CD4-positive, alpha-beta memory T cell (primary cell): ENCODE results near the gene DDA1. TPM values are rescaled to one million over a fixed set of nuclear protein-coding genes. Genes with fewer than 3 reads are reported as not detected.
A peak's percentile ranks its signal among the peaks of the same experiment; 100 is the strongest.
"Not testable (repeated sequence)": the region's sequence is repeated elsewhere in the genome, so short reads cannot be mapped to it uniquely, and the experiment has no call there.

ENCODE experiments used
- CTCF ChIA-PET: fragments of 350-600 bp; sonication (Branson Sonifier 250); formaldehyde crosslinking; loops from one replicate; lab custom pipeline; 2021; ENCODE audit warnings: inconsistent platforms; ENCODE audit not compliant: partially characterized antibody; lab: Charles Lee
- POLR2A ChIA-PET: fragments of 350-600 bp; sonication (Branson Sonifier 250); formaldehyde crosslinking; loops from one replicate; lab custom pipeline; 2021; ENCODE audit not compliant: partially characterized antibody; lab: Charles Lee
- DNase-seq, 5 donors: peaks; one replicate each; pipeline versions ENCODE4 v3.0.0 to v3.0.0-alpha.2; 2020 to 2022; ENCODE audit warnings: mixed read lengths in 1 of 5
- H3K27ac ChIP-seq: one replicate; pipeline ENCODE4 v1.7.0; 2013; ENCODE audit warnings: low read depth, low read length
- H3K27me3 ChIP-seq: 2 replicates; pipeline ENCODE4 v1.7.0; 2013; ENCODE audit warnings: mild to moderate bottlenecking, low read length, moderate library complexity; ENCODE audit not compliant: insufficient read depth
- H3K36me3 ChIP-seq: 2 replicates; pipeline ENCODE4 v1.7.0; 2013; ENCODE audit warnings: mild to moderate bottlenecking, low read length, moderate library complexity; ENCODE audit not compliant: insufficient read depth
- H3K4me1 ChIP-seq: 2 replicates; pipeline ENCODE4 v1.7.0; 2013; ENCODE audit warnings: mild to moderate bottlenecking, low read length, moderate library complexity; ENCODE audit not compliant: insufficient read depth
- H3K4me3 ChIP-seq, 2 donors: one replicate each; pipeline ENCODE4 v1.7.0; 2013; ENCODE audit warnings: low read length in 2 of 2, mild to moderate bottlenecking in 1 of 2
- H3K9me3 ChIP-seq, 2 donors: one replicate each; pipeline ENCODE4 v1.7.0; 2013; ENCODE audit warnings: low read length in 2 of 2, control low read depth in 1 of 2; ENCODE audit not compliant: control insufficient read depth in 1 of 2
- H3K27ac Mint-ChIP-seq, 7 donors: one replicate each; pipeline ENCODE4 v1.8.0; 2020 to 2021; ENCODE audit warnings: mixed read lengths in 7 of 7, mild to moderate bottlenecking in 6 of 7, inconsistent platforms in 3 of 7, moderate library complexity in 3 of 7
- H3K27me3 Mint-ChIP-seq, 2 donors: one replicate each; pipeline ENCODE4 v1.8.0; 2020 to 2021; ENCODE audit warnings: mixed read lengths in 2 of 2
- H3K36me3 Mint-ChIP-seq, 2 donors: one replicate each; pipeline ENCODE4 v1.8.0; 2020 to 2021; ENCODE audit warnings: mixed read lengths in 2 of 2, inconsistent platforms in 1 of 2, mild to moderate bottlenecking in 1 of 2
- H3K4me1 Mint-ChIP-seq, 4 donors: one replicate each; pipeline ENCODE4 v1.8.0; 2020 to 2021; ENCODE audit warnings: mixed read lengths in 4 of 4, mild to moderate bottlenecking in 1 of 4
- H3K4me3 Mint-ChIP-seq, 8 donors: one replicate each; pipeline ENCODE4 v1.8.0; 2020 to 2021; ENCODE audit warnings: mixed read lengths in 8 of 8, mild to moderate bottlenecking in 7 of 8, moderate library complexity in 6 of 8, inconsistent platforms in 3 of 8
- H3K9me3 Mint-ChIP-seq, 8 donors: one replicate each; pipeline ENCODE4 v1.8.0; 2020 to 2021; ENCODE audit warnings: mixed read lengths in 8 of 8, mild to moderate bottlenecking in 5 of 8, inconsistent platforms in 3 of 8, moderate library complexity in 1 of 8
- intact Hi-C: fragments of 100-400 bp; cut with micrococcal nuclease; formaldehyde crosslinking; loops from one replicate; pipeline ENCODE4 v1.15.1; 2023
- polyA plus RNA-seq, 2 donors: library from polyadenylated mRNA; unstranded; fragments of 300-500 nt; fragmentation: Illumina TruSeq; gene quantifications; one replicate each; pipeline ENCODE4 v1.2.3, GENCODE V29; 2021
- total RNA-seq, 2 experiments: library from RNA; stranded (reverse); gene quantifications; one replicate each; pipeline ENCODE4 v1.2.3, GENCODE V29; 2021

DDA1 gene
- total and polyA plus RNA-seq, 4 experiments from 2014 or later: 31.6 to 42.6 (median 39.5) TPM

DNA sequence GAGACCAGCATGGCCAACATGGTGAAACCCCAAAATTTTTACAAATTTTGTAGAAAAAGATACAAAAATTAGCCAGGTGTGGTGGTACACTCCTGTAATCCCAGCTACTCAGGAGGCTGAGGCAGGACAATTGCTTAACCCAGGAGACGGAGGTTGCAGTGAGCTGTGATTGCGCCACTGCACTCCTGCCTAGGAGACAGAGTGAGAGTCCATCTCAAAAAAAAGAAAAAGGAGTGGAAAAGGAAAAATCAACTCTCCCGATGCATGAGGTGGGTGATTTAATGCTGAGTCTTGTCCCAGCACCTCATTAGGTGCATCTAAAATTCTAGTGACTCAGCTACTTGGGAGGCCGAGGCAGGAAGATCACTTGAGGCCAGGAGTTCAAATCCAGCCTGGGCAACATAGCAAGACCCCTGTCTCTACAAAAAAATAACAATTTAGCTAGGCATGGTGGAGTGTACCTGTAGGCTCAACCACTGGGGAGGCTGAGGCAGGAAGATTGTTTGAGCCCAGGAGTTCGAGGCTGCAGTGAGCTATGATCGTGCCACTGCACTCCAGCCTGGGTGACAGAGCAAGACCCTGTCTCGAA, 47.8 kb downstream of the DDA1 start:
- CTCF ChIA-PET: interaction anchor here (2.5 kb wide), 1 partner anchor 12 kb away, joined by 8 read pairs; no protein-coding TSS in a partner anchor
- peaks cover 0 to 6% of the 10 kb centered on the region in 2 donors for H3K27me3 Mint-ChIP-seq
- intact Hi-C loops: no loop called here
- peaks cover 0 to 2% (median 0%) of the 10 kb centered on the region in 8 donors for H3K9me3 Mint-ChIP-seq
- no peaks in the 10 kb centered on the region for H3K36me3 ChIP-seq
- H3K4me1 Mint-ChIP-seq: no peaks in the 10 kb centered on the region
- H3K4me3 ChIP-seq: no peak overlapping the region
- POLR2A ChIA-PET: no interaction called here
- no peaks in the 10 kb centered on the region for H3K36me3 Mint-ChIP-seq
- no peaks in the 10 kb centered on the region for H3K27me3 ChIP-seq
- H3K27ac Mint-ChIP-seq: no peak overlapping the region
- no peaks in the 10 kb centered on the region for H3K4me1 ChIP-seq
- H3K9me3 ChIP-seq: no peaks in the 10 kb centered on the region
- no peak for DNase-seq
- H3K4me3 Mint-ChIP-seq: no peak overlapping the region
- no peak overlapping the region for H3K27ac ChIP-seq

DNA sequence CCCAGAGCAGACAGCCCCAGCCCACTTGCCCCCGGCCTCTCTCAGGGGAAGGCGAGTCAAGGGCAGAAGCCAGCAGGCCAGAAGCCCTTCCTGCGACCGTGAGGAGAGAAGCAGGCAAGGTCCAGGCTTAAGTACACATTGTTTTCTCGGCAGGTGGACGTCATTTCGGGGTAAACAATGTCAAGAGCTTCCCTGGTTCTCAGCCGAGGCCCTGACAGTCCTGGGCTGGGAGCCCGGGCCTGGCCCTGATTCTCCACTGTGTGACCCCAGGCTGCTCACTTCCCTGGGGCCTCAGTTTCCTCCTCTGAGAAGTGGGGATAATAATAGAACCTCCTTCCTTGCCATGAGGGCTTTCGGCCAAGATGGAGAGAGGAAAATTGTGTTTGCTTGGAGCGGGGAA, 48.4 kb downstream of the DDA1 start:
- intact Hi-C loops: no loop called here
- Mint-ChIP-seq H3K27me3 (peaks cover 0 to 5% of the 10 kb centered on the region in 2 donors), H3K27ac (no peak overlapping the region), H3K4me1 (no peaks in the 10 kb centered on the region), H3K4me3 (no peak overlapping the region), H3K9me3 (peaks cover 0 to 2% (median 0%) of the 10 kb centered on the region in 8 donors), H3K36me3 (no peaks in the 10 kb centered on the region)
- Histone ChIP-seq H3K27me3 (no peaks in the 10 kb centered on the region), H3K9me3 (no peaks in the 10 kb centered on the region), H3K4me1 (no peaks in the 10 kb centered on the region), H3K36me3 (no peaks in the 10 kb centered on the region), H3K27ac (no peak overlapping the region), H3K4me3 (no peak overlapping the region)
- ChIA-PET CTCF (interaction anchor here (2.5 kb wide), 1 partner anchor 12 kb away, joined by 8 read pairs; no protein-coding TSS in a partner anchor), POLR2A (no interaction called here)
- no peak for DNase-seq

- DNase-seq: no peak
- no peaks in the 10 kb centered on the region for H3K36me3 Mint-ChIP-seq
- no peaks in the 10 kb centered on the region for H3K27me3 ChIP-seq
- no peaks in the 10 kb centered on the region for H3K4me1 Mint-ChIP-seq
- no peaks in the 10 kb centered on the region for H3K9me3 ChIP-seq
- no peak overlapping the region for H3K27ac Mint-ChIP-seq
- H3K4me1 ChIP-seq: no peaks in the 10 kb centered on the region
- no peak overlapping the region for H3K4me3 ChIP-seq
- H3K36me3 ChIP-seq: no peaks in the 10 kb centered on the region
- no peak overlapping the region for H3K27ac ChIP-seq
- peaks cover 0 to 1% of the 10 kb centered on the region in 2 donors for H3K27me3 Mint-ChIP-seq
- no peak overlapping the region for H3K4me3 Mint-ChIP-seq
- intact Hi-C loops: no loop called here
- ChIA-PET POLR2A (no interaction called here), CTCF (interaction anchor here (0.7 kb wide), 1 partner anchor 263 kb away, joined by 3 read pairs; no protein-coding TSS in a partner anchor)
- H3K9me3 Mint-ChIP-seq: peaks cover 0 to 2% (median 0%) of the 10 kb centered on the region in 8 donors
Measured at GRCh38 chr19:17358395-17358794, 49.0 kb downstream of the DDA1 start.

GRCh38 chr19:17359905-17360800, 50.8 kb downstream of the DDA1 start:
- H3K4me1 ChIP-seq: no peaks in the 10 kb centered on the region
- intact Hi-C loops: no loop called here
- no peak for DNase-seq
- ChIA-PET POLR2A (no interaction called here), CTCF (no interaction called here)
- H3K36me3 ChIP-seq: no peaks in the 10 kb centered on the region
- H3K9me3 Mint-ChIP-seq: peaks cover 0 to 2% (median 0%) of the 10 kb centered on the region in 8 donors
- no peaks in the 10 kb centered on the region for H3K36me3 Mint-ChIP-seq
- no peak overlapping the region for H3K4me3 Mint-ChIP-seq
- no peak overlapping the region for H3K27ac Mint-ChIP-seq
- H3K4me1 Mint-ChIP-seq: no peaks in the 10 kb centered on the region
- no peak overlapping the region for H3K27ac ChIP-seq
- H3K27me3 ChIP-seq: no peaks in the 10 kb centered on the region
- H3K9me3 ChIP-seq: no peaks in the 10 kb centered on the region
- H3K27me3 Mint-ChIP-seq: peaks cover 0 to 2% of the 10 kb centered on the region in 2 donors
- H3K4me3 ChIP-seq: no peak overlapping the region

DNA sequence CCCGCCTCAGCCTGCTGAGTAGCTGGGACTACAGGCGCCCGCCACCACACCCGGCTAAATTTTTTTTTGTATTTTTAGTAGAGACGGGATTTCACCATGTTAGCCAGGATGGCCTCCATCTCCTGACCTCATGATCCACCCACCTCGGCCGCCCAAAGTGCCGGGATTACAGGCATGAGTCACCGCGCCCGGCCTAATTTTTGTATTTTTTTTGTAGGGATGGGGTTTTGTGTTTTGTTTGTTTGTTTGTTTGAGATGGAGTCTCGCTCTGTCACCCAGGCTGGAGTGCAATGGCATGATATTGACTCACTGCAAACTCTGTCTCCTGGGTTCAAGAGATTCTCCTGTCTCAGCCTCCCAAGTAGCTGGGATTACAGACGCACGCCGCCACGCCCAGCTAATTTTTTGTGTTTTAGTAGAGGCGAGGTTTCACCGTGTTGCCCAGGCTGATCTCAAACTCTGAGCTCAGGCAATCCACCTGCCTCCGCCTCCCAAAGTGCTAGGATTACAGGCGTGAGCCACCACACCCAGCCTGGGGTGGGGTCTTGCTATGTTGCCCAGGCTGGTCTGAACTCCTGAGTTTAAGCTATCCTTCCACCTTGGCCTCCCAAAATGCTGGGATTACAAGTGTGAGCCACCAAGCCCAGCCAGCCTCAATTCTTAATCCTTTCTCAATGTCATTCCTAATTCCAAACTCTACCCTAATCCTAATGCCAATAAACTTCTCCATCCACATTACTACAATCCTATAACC, 54.7 kb downstream of the DDA1 start:
- intact Hi-C loops, H3K27me3 Mint-ChIP-seq, H3K9me3 ChIP-seq, H3K4me3 ChIP-seq, H3K27ac Mint-ChIP-seq, H3K4me1 ChIP-seq, H3K36me3 Mint-ChIP-seq, H3K36me3 ChIP-seq, DNase-seq, H3K9me3 Mint-ChIP-seq, H3K27me3 ChIP-seq, POLR2A ChIA-PET, H3K4me3 Mint-ChIP-seq, H3K4me1 Mint-ChIP-seq, H3K27ac ChIP-seq: not testable (repeated sequence)
- CTCF ChIA-PET: interaction anchor here (0.8 to 1.0 kb wide), 2 partner anchors 18 to 22 kb away, joined by 3 read pairs; no protein-coding TSS in a partner anchor

DNA sequence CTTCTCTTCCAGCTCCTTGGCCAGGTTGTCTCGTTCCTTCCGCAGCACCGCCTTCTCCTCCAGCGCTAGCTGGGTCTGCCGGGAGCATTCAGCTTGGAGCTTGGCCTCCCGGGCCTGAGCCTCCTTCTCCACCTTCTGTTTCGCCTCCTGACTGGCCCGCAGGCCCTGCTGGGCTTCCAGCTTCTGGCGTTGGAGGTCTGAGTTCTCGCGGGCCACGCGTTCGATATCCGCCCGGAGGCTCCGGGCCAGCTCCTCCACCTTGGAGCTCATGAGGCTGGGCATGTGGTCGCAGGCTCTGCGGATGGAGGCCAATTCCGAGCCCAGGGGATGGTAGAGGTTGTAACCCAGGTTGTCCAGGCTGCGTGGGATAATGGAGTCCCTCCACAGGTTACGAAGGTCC, 56.0 kb downstream of the DDA1 start:
- H3K4me3 Mint-ChIP-seq: no peak overlapping the region

More for the DNA sequence above, 56.0 kb downstream of the DDA1 start:
- H3K9me3 ChIP-seq: no peaks in the 10 kb centered on the region
- Mint-ChIP-seq H3K36me3 (no peaks in the 10 kb centered on the region), H3K4me1 (no peaks in the 10 kb centered on the region), H3K27me3 (peaks cover 6% of the 10 kb centered on the region in 2 donors), H3K27ac (peak overlapping the region in 1 of 7 donors; percentile 53), H3K9me3 (no peaks in the 10 kb centered on the region)
- no peaks in the 10 kb centered on the region for H3K27me3 ChIP-seq
- no peaks in the 10 kb centered on the region for H3K4me1 ChIP-seq
- ChIA-PET CTCF (interaction anchor here (1.1 to 1.5 kb wide), 3 partner anchors 21 to 25 kb away, joined by 4 read pairs; no protein-coding TSS in a partner anchor), POLR2A (no interaction called here)
- H3K36me3 ChIP-seq: no peaks in the 10 kb centered on the region
- intact Hi-C loops: no loop called here
- H3K27ac ChIP-seq: no peak overlapping the region
- H3K4me3 ChIP-seq: no peak overlapping the region
- no peak for DNase-seq
